GM12878 (cell line): Measurements from ENCODE around the gene SEC24A. TPM values are rescaled to one million over a fixed set of nuclear protein-coding genes. Genes with fewer than 3 reads are reported as not detected.
A peak's percentile ranks its signal among the peaks of the same experiment; 100 is the strongest.

Experiments used
- ATAC-seq: fragments of 200-7000 bp; cut with Tn5 transposase; 3 replicates; pipeline ENCODE4 v1.9.1; 2020; ENCODE audit warnings: mild to moderate bottlenecking, moderate library complexity
- BruUV-seq: library from RNA; stranded (reverse); fragments of 400-500 nt; replicated peaks from 2 replicates; lab custom pipeline; 2021; lab: Mats Ljungman, UMichigan
- CTCF ChIA-PET: fragments of 300-600 bp; sonication (Branson Sonifier 250); formaldehyde crosslinking; extraction: SDS; loops from one replicate; lab custom pipeline; 2021; ENCODE audit warnings: inconsistent platforms; lab: Yijun Ruan, JAX
- POLR2A ChIA-PET: fragments of 350-600 bp; formaldehyde crosslinking; extraction: SDS; loops from one replicate; lab custom pipeline; 2021; ENCODE audit warnings: inconsistent platforms; lab: Charles Lee
- RAD21 ChIA-PET: fragments of 300-600 bp; sonication (Branson Sonifier 250); formaldehyde crosslinking; loops from one replicate; lab custom pipeline; 2023; ENCODE audit warnings: antibody characterized with exemption; ENCODE audit not compliant: unreplicated experiment; lab: Charles Lee
- SMC1A ChIA-PET: fragments of 300-600 bp; sonication (Branson Sonifier 250); formaldehyde crosslinking; loops from one replicate; lab custom pipeline; 2023; ENCODE audit not compliant: unreplicated experiment, uncharacterized antibody; lab: Charles Lee
- DNase-seq: peaks from one replicate; pipeline ENCODE4 v3.0.0-alpha.2; 2011; ENCODE audit warnings: low read depth, low spot score
- FAIRE-seq: peaks from 3 replicates; lab custom pipeline; 2011; peaks lifted over from hg19 to GRCh38; lab: Jason Lieb, UNC
- H2AFZ ChIP-seq: 2 replicates; pipeline ENCODE4 v1.6.0; 2011; ENCODE audit warnings: low read depth, low read length, control low read depth; ENCODE audit not compliant: control insufficient read depth
- H3K27ac ChIP-seq: 2 replicates; pipeline ENCODE4 v1.5.1; 2011; ENCODE audit warnings: control low read depth; ENCODE audit not compliant: control insufficient read depth, insufficient read depth
- H3K27me3 ChIP-seq, 2 experiments: replicated peaks in 1 of 2; 2 replicates each; pipeline versions ENCODE4 v1.6.0 to v1.6.1; 2011; ENCODE audit warnings: low read length in 1 of 2; ENCODE audit not compliant: control insufficient read depth in 2 of 2, insufficient read depth in 2 of 2
- H3K36me3 ChIP-seq, 2 experiments: 2 replicates each; pipeline ENCODE4 v1.5.1; 2011; ENCODE audit warnings: low read length in 1 of 2; ENCODE audit not compliant: control insufficient read depth in 2 of 2, insufficient read depth in 2 of 2
- H3K4me1 ChIP-seq: 2 replicates; pipeline ENCODE4 v1.6.1; 2011; ENCODE audit warnings: mild to moderate bottlenecking, low read length, moderate library complexity, mixed read lengths; ENCODE audit not compliant: control insufficient read depth, insufficient read depth
- H3K4me2 ChIP-seq: 2 replicates; pipeline ENCODE4 v1.6.0; 2011; ENCODE audit warnings: control low read depth; ENCODE audit not compliant: control insufficient read depth, insufficient read depth
- H3K4me3 ChIP-seq: fragments of 200-600 bp; sonication (generic); 2 replicates; pipeline ENCODE4 v1.5.1; 2016
- H3K79me2 ChIP-seq: 2 replicates; pipeline ENCODE4 v1.6.0; 2011; ENCODE audit warnings: low read length; ENCODE audit not compliant: control insufficient read depth, insufficient read depth
- H3K9ac ChIP-seq: 2 replicates; pipeline ENCODE4 v1.8.0; 2011; ENCODE audit warnings: low read length, control low read depth, mixed read lengths; ENCODE audit not compliant: control insufficient read depth, insufficient read depth
- H3K9me3 ChIP-seq: replicated peaks from 3 replicates; pipeline ENCODE4 v1.5.1; 2011; ENCODE audit warnings: mild to moderate bottlenecking, low read length; ENCODE audit not compliant: control insufficient read depth, insufficient read depth
- H4K20me1 ChIP-seq: 2 replicates; pipeline ENCODE4 v1.6.0; 2011; ENCODE audit not compliant: control insufficient read depth, insufficient read depth
- BCL3 ChIP-seq: IDR thresholded peaks from 2 replicates; pipeline ENCODE4 v1.6.1; 2011; ENCODE audit warnings: borderline replicate concordance, low read depth, mild to moderate bottlenecking, moderate library complexity, low read length; ENCODE audit not compliant: insufficient read depth, poor library complexity, severe bottlenecking
- CUX1 ChIP-seq: IDR thresholded peaks from 2 replicates; pipeline ENCODE4 v1.6.1; 2012; ENCODE audit warnings: improper control_type of control experiment, low read depth, low read length; ENCODE audit not compliant: insufficient replicate concordance
- EP300 ChIP-seq, 2 experiments: fragments of 150-350 bp in 1 of 2; IDR thresholded peaks; 2 replicates each; pipeline ENCODE4 v1.6.1; 2011 to 2012; ENCODE audit warnings: low read depth in 2 of 2, low read length in 2 of 2, borderline replicate concordance in 1 of 2, improper control_type of control experiment in 1 of 2, inconsistent platforms in 1 of 2; ENCODE audit not compliant: control insufficient read depth in 1 of 2
- REST ChIP-seq: IDR thresholded peaks from 2 replicates; pipeline ENCODE4 v1.6.1; 2012; ENCODE audit warnings: mild to moderate bottlenecking, low read depth, low read length
- SREBF1 ChIP-seq: IDR thresholded peaks from 2 replicates; pipeline ENCODE4 v1.6.1; 2012; ENCODE audit warnings: mild to moderate bottlenecking, low read length
- SUZ12 ChIP-seq: fragments of 200-600 bp; sonication (generic); IDR thresholded peaks from one replicate; pipeline ENCODE4 v1.6.1; 2018; ENCODE audit warnings: antibody characterized with exemption, mild to moderate bottlenecking; ENCODE audit not compliant: unreplicated experiment
- ZNF24 ChIP-seq: fragments of 450-650 bp; IDR thresholded peaks from 2 replicates; pipeline ENCODE4 v1.6.1; 2017; ENCODE audit warnings: antibody characterized with exemption, mild to moderate bottlenecking
- ZNF687 ChIP-seq: fragments of 450-650 bp; IDR thresholded peaks from 2 replicates; pipeline ENCODE4 v1.6.1; 2017; ENCODE audit warnings: mild to moderate bottlenecking, moderate library complexity
- WGBS: methylation state at CpG from one replicate; pipeline ENCODE4 v1.1.6; 2016; ENCODE audit warnings: low lambda C conversion rate; ENCODE audit not compliant: insufficient replicate concordance, insufficient coverage; ENCODE audit errors: missing lambda C conversion rate; 5-methylcytosine and 5-hydroxymethylcytosine counted together
- in situ Hi-C: fragments of 300-500 bp; cut with MboI; formaldehyde crosslinking; loops from 9 replicates; pipeline ENCODE4 v1.14.3; 2018; ENCODE audit warnings: mixed read lengths
- intact Hi-C: fragments of 100-400 bp; cut with micrococcal nuclease; formaldehyde crosslinking; loops from one replicate; pipeline ENCODE4 v1.14.2; 2022; ENCODE audit not compliant: unreplicated experiment
- polyA plus RNA-seq, 11 experiments: library from polyadenylated mRNA; depleted of rRNA in 4 of 11; unstranded in 6 of 11; stranded (reverse) in 5 of 11; fragments of >200 nt; fragmentation: Nextera tagmentation in 4 of 11; fragmentation: Illumina TruSeq in 1 of 11; extraction: Ambion mirVana in 4 of 11; extraction: Trizol in 1 of 11; gene quantifications; 1 replicate in 1 of 11; 2 replicates in 10 of 11; pipeline versions ENCODE4 v1.2.1 to v1.2.3, GENCODE V29; 2011 to 2016; ENCODE audit warnings: inconsistent platforms in 2 of 11, missing spikeins in 2 of 11, low read depth in 1 of 11
- total RNA-seq, 4 experiments: library from RNA; depleted of rRNA in 3 of 4; stranded (reverse); fragments of >200 nt in 3 of 4; fragmentation: Illumina TruSeq in 1 of 4; extraction: Trizol in 1 of 4; gene quantifications; 2 replicates each; pipeline versions ENCODE4 v1.2.1 to v1.2.3, GENCODE V29; 2013 to 2021

The SEC24A gene
- total and polyA plus RNA-seq, 10 of the 15 experiments (the other 5 are each of a cell fraction or from before 2014, with no cell fraction given), result 7.1 to 52.2 (median 22.8) TPM

GRCh38 chr5:134724872-134725271 is 76.3 kb downstream of the SEC24A start:
- intact Hi-C loops (no loop called here), in situ Hi-C loops (loop anchor here (25.0 kb wide), 1 partner anchor 462 kb away; no protein-coding TSS in a partner anchor)
- ATAC-seq, result no peak
- no peaks in the 10 kb centered on the region for H3K27me3 ChIP-seq
- POLR2A ChIA-PET, result interaction anchor here (1.2 kb wide), 1 partner anchor 180 kb away, joined by 3 read pairs; the partner anchor contains the start of gene PCBD2
- H4K20me1 ChIP-seq, result no peaks in the 10 kb centered on the region
- H3K4me1 ChIP-seq, result no peaks in the 10 kb centered on the region
- H3K27ac ChIP-seq, result no peak overlapping the region
- H3K36me3 ChIP-seq, result peaks cover 4 to 10% of the 10 kb centered on the region in 2 experiments
- no peak overlapping the region for H2AFZ ChIP-seq
- FAIRE-seq, result no peak
- H3K4me3 ChIP-seq, result no peak overlapping the region
- SMC1A ChIA-PET, result interaction anchor here (1.5 kb wide), 1 partner anchor 24 kb away, joined by 3 read pairs; no protein-coding TSS in a partner anchor
- no peak for DNase-seq
- 89% methylated on average over 1 of the region's 1 CpG for WGBS
- no peaks in the 10 kb centered on the region for H3K79me2 ChIP-seq
- H3K4me2 ChIP-seq, result no peak overlapping the region
- TSS peak; percentile 48 for BruUV-seq
- H3K9me3 ChIP-seq, result no peaks in the 10 kb centered on the region
- H3K9ac ChIP-seq, result no peak overlapping the region
- CTCF ChIA-PET, result no interaction called here
- RAD21 ChIA-PET, result no interaction called here
- no peak for TF ChIP-seq ZNF24
- no peak for TF ChIP-seq SUZ12
- no peak for TF ChIP-seq CUX1
- no peak for TF ChIP-seq SREBF1
- TF ChIP-seq REST, result no peak
- TF ChIP-seq BCL3, result no peak
- no peak for TF ChIP-seq ZNF687
- no peak for TF ChIP-seq EP300 (IDR thresholded peaks at IDR 0.05; ENCODE audit: borderline replicate concordance in 1 of 2, control insufficient read depth in 1 of 2, low read depth in 2 of 2, low read length in 2 of 2)
